GM12878 (cell line): ENCODE results near the gene EHD4. TPM values are rescaled to one million over a fixed set of nuclear protein-coding genes. Genes with fewer than 3 reads are reported as not detected.

Experiments used
- ATAC-seq: fragments of 200-7000 bp; cut with Tn5 transposase; 3 replicates; pipeline ENCODE4 v1.9.1; 2020; ENCODE audit warnings: mild to moderate bottlenecking, moderate library complexity
- BruUV-seq: library from RNA; stranded (reverse); fragments of 400-500 nt; replicated peaks from 2 replicates; lab custom pipeline; 2021; lab: Mats Ljungman, UMichigan
- CTCF ChIA-PET: fragments of 300-600 bp; sonication (Branson Sonifier 250); formaldehyde crosslinking; extraction: SDS; loops from one replicate; lab custom pipeline; 2021; ENCODE audit warnings: inconsistent platforms; lab: Yijun Ruan, JAX
- POLR2A ChIA-PET: fragments of 350-600 bp; formaldehyde crosslinking; extraction: SDS; loops from one replicate; lab custom pipeline; 2021; ENCODE audit warnings: inconsistent platforms; lab: Charles Lee
- RAD21 ChIA-PET: fragments of 300-600 bp; sonication (Branson Sonifier 250); formaldehyde crosslinking; loops from one replicate; lab custom pipeline; 2023; ENCODE audit warnings: antibody characterized with exemption; ENCODE audit not compliant: unreplicated experiment; lab: Charles Lee
- SMC1A ChIA-PET: fragments of 300-600 bp; sonication (Branson Sonifier 250); formaldehyde crosslinking; loops from one replicate; lab custom pipeline; 2023; ENCODE audit not compliant: unreplicated experiment, uncharacterized antibody; lab: Charles Lee
- DNase-seq: peaks from one replicate; pipeline ENCODE4 v3.0.0-alpha.2; 2011; ENCODE audit warnings: low read depth, low spot score
- FAIRE-seq: peaks from 3 replicates; lab custom pipeline; 2011; peaks lifted over from hg19 to GRCh38; lab: Jason Lieb, UNC
- H2AFZ ChIP-seq: 2 replicates; pipeline ENCODE4 v1.6.0; 2011; ENCODE audit warnings: low read depth, low read length, control low read depth; ENCODE audit not compliant: control insufficient read depth
- H3K27ac ChIP-seq: 2 replicates; pipeline ENCODE4 v1.5.1; 2011; ENCODE audit warnings: control low read depth; ENCODE audit not compliant: control insufficient read depth, insufficient read depth
- H3K27me3 ChIP-seq, 2 experiments: replicated peaks in 1 of 2; 2 replicates each; pipeline versions ENCODE4 v1.6.0 to v1.6.1; 2011; ENCODE audit warnings: low read length in 1 of 2; ENCODE audit not compliant: control insufficient read depth in 2 of 2, insufficient read depth in 2 of 2
- H3K36me3 ChIP-seq, 2 experiments: 2 replicates each; pipeline ENCODE4 v1.5.1; 2011; ENCODE audit warnings: low read length in 1 of 2; ENCODE audit not compliant: control insufficient read depth in 2 of 2, insufficient read depth in 2 of 2
- H3K4me1 ChIP-seq: 2 replicates; pipeline ENCODE4 v1.6.1; 2011; ENCODE audit warnings: mild to moderate bottlenecking, low read length, moderate library complexity, mixed read lengths; ENCODE audit not compliant: control insufficient read depth, insufficient read depth
- H3K4me2 ChIP-seq: 2 replicates; pipeline ENCODE4 v1.6.0; 2011; ENCODE audit warnings: control low read depth; ENCODE audit not compliant: control insufficient read depth, insufficient read depth
- H3K4me3 ChIP-seq: fragments of 200-600 bp; sonication (generic); 2 replicates; pipeline ENCODE4 v1.5.1; 2016
- H3K79me2 ChIP-seq: 2 replicates; pipeline ENCODE4 v1.6.0; 2011; ENCODE audit warnings: low read length; ENCODE audit not compliant: control insufficient read depth, insufficient read depth
- H3K9ac ChIP-seq: 2 replicates; pipeline ENCODE4 v1.8.0; 2011; ENCODE audit warnings: low read length, control low read depth, mixed read lengths; ENCODE audit not compliant: control insufficient read depth, insufficient read depth
- H3K9me3 ChIP-seq: replicated peaks from 3 replicates; pipeline ENCODE4 v1.5.1; 2011; ENCODE audit warnings: mild to moderate bottlenecking, low read length; ENCODE audit not compliant: control insufficient read depth, insufficient read depth
- H4K20me1 ChIP-seq: 2 replicates; pipeline ENCODE4 v1.6.0; 2011; ENCODE audit not compliant: control insufficient read depth, insufficient read depth
- BACH1 ChIP-seq: fragments of 450-650 bp; IDR thresholded peaks from 2 replicates; pipeline ENCODE4 v1.6.1; 2017; ENCODE audit warnings: mild to moderate bottlenecking, borderline replicate concordance
- BRCA1 ChIP-seq: IDR thresholded peaks from 2 replicates; pipeline ENCODE4 v1.6.1; 2011; ENCODE audit warnings: low read depth, low read length, improper control_type of control experiment
- CHD2 ChIP-seq: IDR thresholded peaks from 2 replicates; pipeline ENCODE4 v1.6.1; 2011; ENCODE audit warnings: low read depth, low read length, improper control_type of control experiment, borderline replicate concordance
- HDGF ChIP-seq: fragments of 450-650 bp; IDR thresholded peaks from 2 replicates; pipeline ENCODE4 v1.6.1; 2016; ENCODE audit warnings: antibody characterized with exemption
- LARP7 ChIP-seq: fragments of 450-650 bp; IDR thresholded peaks from 2 replicates; pipeline ENCODE4 v1.6.1; 2017; ENCODE audit warnings: mild to moderate bottlenecking
- MXI1 ChIP-seq: fragments of 150-350 bp; IDR thresholded peaks from 2 replicates; pipeline ENCODE4 v1.6.1; 2011; ENCODE audit warnings: low read depth, mild to moderate bottlenecking, inconsistent platforms, low read length, improper control_type of control experiment
- MYC ChIP-seq: IDR thresholded peaks from 2 replicates; pipeline ENCODE4 v1.6.1; 2011; ENCODE audit warnings: mild to moderate bottlenecking, low read length, moderate library complexity, inconsistent platforms; ENCODE audit not compliant: insufficient read depth, insufficient replicate concordance, insufficient read length, severe bottlenecking
- NBN ChIP-seq: fragments of 450-650 bp; IDR thresholded peaks from 2 replicates; pipeline ENCODE4 v1.6.1; 2016
- PAX5 ChIP-seq: IDR thresholded peaks from 2 replicates; pipeline ENCODE4 v1.6.1; 2011; ENCODE audit warnings: low read depth, low read length, borderline replicate concordance
- PAX8 ChIP-seq: fragments of 450-650 bp; IDR thresholded peaks from 2 replicates; pipeline ENCODE4 v1.6.1; 2017; ENCODE audit warnings: mild to moderate bottlenecking, moderate library complexity
- RUNX3 ChIP-seq: IDR thresholded peaks from 2 replicates; pipeline ENCODE4 v1.6.1; 2012; ENCODE audit warnings: low read length, inconsistent platforms
- STAT1 ChIP-seq: fragments of 450-650 bp; conservative IDR thresholded peaks from 2 replicates; pipeline ENCODE4 v1.6.1; 2014; ENCODE audit warnings: antibody characterized with exemption, mild to moderate bottlenecking
- ZNF24 ChIP-seq: fragments of 450-650 bp; IDR thresholded peaks from 2 replicates; pipeline ENCODE4 v1.6.1; 2017; ENCODE audit warnings: antibody characterized with exemption, mild to moderate bottlenecking
- WGBS: methylation state at CpG from one replicate; pipeline ENCODE4 v1.1.6; 2016; ENCODE audit warnings: low lambda C conversion rate; ENCODE audit not compliant: insufficient replicate concordance, insufficient coverage; ENCODE audit errors: missing lambda C conversion rate; 5-methylcytosine and 5-hydroxymethylcytosine counted together
- in situ Hi-C: fragments of 300-500 bp; cut with MboI; formaldehyde crosslinking; loops from 9 replicates; pipeline ENCODE4 v1.14.3; 2018; ENCODE audit warnings: mixed read lengths
- intact Hi-C: fragments of 100-400 bp; cut with micrococcal nuclease; formaldehyde crosslinking; loops from one replicate; pipeline ENCODE4 v1.14.2; 2022; ENCODE audit not compliant: unreplicated experiment
- polyA plus RNA-seq, 11 experiments: library from polyadenylated mRNA; depleted of rRNA in 4 of 11; unstranded in 6 of 11; stranded (reverse) in 5 of 11; fragments of >200 nt; fragmentation: Nextera tagmentation in 4 of 11; fragmentation: Illumina TruSeq in 1 of 11; extraction: Ambion mirVana in 4 of 11; extraction: Trizol in 1 of 11; gene quantifications; 1 replicate in 1 of 11; 2 replicates in 10 of 11; pipeline versions ENCODE4 v1.2.1 to v1.2.3, GENCODE V29; 2011 to 2016; ENCODE audit warnings: inconsistent platforms in 2 of 11, missing spikeins in 2 of 11, low read depth in 1 of 11
- total RNA-seq, 4 experiments: library from RNA; depleted of rRNA in 3 of 4; stranded (reverse); fragments of >200 nt in 3 of 4; fragmentation: Illumina TruSeq in 1 of 4; extraction: Trizol in 1 of 4; gene quantifications; 2 replicates each; pipeline versions ENCODE4 v1.2.1 to v1.2.3, GENCODE V29; 2013 to 2021
- TF ChIP-seq, protein P1 (sequence below): IDR thresholded peaks from 2 replicates; pipeline ENCODE4 v1.6.1; 2011; ENCODE audit warnings: borderline replicate concordance, low read depth, mild to moderate bottlenecking, moderate library complexity, mixed read lengths, low read length; ENCODE audit not compliant: insufficient read depth; ENCODE audit errors: extremely low read length
- TF ChIP-seq, protein P2 (sequence below): fragments of 450-650 bp; IDR thresholded peaks from 2 replicates; pipeline ENCODE4 v1.6.1; 2018; ENCODE audit warnings: borderline replicate concordance, mild to moderate bottlenecking; ENCODE audit not compliant: partially characterized antibody
- TF ChIP-seq, protein P3 (sequence below): fragments of 450-650 bp; IDR thresholded peaks from 2 replicates; pipeline ENCODE4 v1.6.1; 2018; ENCODE audit warnings: mild to moderate bottlenecking, low read depth, moderate library complexity; ENCODE audit not compliant: partially characterized antibody

The EHD4 gene
- total and polyA plus RNA-seq, 10 of the 15 experiments (the other 5 are each of a cell fraction or from before 2014, with no cell fraction given) = 4.2 to 62.9 (median 44.7) TPM

DNA sequence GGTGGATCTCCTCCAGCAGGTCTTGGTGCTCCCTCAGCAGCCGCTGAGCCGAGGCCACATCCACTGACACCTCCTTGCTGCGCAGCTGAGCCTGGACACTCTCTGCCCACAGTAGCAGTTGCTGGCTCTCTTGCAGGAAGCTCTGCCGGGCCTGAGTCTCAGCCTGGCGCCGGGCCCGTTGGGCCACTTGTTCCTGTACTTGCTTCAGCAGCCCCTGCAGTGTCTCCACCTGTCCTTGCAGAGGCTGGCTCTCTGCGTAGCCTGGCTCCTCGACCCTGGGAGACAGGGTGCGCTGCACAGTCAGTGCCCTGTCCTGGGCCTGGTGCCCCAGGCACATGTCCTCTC is 94.0 kb downstream of the EHD4 start:
- ATAC-seq = no peak
- no peaks in the 10 kb centered on the region for H3K9me3 ChIP-seq
- no peak overlapping the region for H3K9ac ChIP-seq
- H3K4me2 ChIP-seq = no peak overlapping the region
- H3K27ac ChIP-seq = no peak overlapping the region
- RAD21 ChIA-PET = no interaction called here
- CTCF ChIA-PET = interaction anchor here (0.7 kb wide), 1 partner anchor 26 kb away, joined by 4 read pairs; no protein-coding TSS in a partner anchor
- no peak for FAIRE-seq
- H3K4me3 ChIP-seq = no peak overlapping the region
- H3K4me1 ChIP-seq = no peaks in the 10 kb centered on the region
- H2AFZ ChIP-seq = no peak overlapping the region
- no peaks in the 10 kb centered on the region for H3K36me3 ChIP-seq
- H4K20me1 ChIP-seq = no peaks in the 10 kb centered on the region
- peaks cover 0 to 2% of the 10 kb centered on the region in 2 experiments; a peak in 2 of 4 replicates for H3K27me3 ChIP-seq
- TF ChIP-seq BRCA1 (no peak), NBN (no peak), MXI1 (no peak), PAX5 (no peak), PAX8 (no peak), LARP7 (no peak), RUNX3 (no peak), MYC (no peak), ZNF24 (no peak), BACH1 (no peak), CHD2 (no peak), STAT1 (no peak), HDGF (no peak)
- TF ChIP-seq, protein P1, sequence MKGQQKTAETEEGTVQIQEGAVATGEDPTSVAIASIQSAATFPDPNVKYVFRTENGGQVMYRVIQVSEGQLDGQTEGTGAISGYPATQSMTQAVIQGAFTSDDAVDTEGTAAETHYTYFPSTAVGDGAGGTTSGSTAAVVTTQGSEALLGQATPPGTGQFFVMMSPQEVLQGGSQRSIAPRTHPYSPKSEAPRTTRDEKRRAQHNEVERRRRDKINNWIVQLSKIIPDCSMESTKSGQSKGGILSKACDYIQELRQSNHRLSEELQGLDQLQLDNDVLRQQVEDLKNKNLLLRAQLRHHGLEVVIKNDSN = no peak
- TF ChIP-seq, protein P2, sequence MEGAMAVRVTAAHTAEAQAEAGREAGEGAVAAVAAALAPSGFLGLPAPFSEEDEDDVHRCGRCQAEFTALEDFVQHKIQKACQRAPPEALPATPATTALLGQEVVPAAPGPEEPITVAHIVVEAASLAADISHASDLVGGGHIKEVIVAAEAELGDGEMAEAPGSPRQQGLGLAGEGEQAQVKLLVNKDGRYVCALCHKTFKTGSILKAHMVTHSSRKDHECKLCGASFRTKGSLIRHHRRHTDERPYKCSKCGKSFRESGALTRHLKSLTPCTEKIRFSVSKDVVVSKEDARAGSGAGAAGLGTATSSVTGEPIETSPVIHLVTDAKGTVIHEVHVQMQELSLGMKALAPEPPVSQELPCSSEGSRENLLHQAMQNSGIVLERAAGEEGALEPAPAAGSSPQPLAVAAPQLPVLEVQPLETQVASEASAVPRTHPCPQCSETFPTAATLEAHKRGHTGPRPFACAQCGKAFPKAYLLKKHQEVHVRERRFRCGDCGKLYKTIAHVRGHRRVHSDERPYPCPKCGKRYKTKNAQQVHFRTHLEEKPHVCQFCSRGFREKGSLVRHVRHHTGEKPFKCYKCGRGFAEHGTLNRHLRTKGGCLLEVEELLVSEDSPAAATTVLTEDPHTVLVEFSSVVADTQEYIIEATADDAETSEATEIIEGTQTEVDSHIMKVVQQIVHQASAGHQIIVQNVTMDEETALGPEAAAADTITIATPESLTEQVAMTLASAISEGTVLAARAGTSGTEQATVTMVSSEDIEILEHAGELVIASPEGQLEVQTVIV = no peak
- TF ChIP-seq, protein P3, sequence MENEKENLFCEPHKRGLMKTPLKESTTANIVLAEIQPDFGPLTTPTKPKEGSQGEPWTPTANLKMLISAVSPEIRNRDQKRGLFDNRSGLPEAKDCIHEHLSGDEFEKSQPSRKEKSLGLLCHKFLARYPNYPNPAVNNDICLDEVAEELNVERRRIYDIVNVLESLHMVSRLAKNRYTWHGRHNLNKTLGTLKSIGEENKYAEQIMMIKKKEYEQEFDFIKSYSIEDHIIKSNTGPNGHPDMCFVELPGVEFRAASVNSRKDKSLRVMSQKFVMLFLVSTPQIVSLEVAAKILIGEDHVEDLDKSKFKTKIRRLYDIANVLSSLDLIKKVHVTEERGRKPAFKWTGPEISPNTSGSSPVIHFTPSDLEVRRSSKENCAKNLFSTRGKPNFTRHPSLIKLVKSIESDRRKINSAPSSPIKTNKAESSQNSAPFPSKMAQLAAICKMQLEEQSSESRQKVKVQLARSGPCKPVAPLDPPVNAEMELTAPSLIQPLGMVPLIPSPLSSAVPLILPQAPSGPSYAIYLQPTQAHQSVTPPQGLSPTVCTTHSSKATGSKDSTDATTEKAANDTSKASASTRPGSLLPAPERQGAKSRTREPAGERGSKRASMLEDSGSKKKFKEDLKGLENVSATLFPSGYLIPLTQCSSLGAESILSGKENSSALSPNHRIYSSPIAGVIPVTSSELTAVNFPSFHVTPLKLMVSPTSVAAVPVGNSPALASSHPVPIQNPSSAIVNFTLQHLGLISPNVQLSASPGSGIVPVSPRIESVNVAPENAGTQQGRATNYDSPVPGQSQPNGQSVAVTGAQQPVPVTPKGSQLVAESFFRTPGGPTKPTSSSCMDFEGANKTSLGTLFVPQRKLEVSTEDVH = no peak
- in situ Hi-C loops = no loop called here
- BruUV-seq = no TSS peak
- SMC1A ChIA-PET = no interaction called here
- intact Hi-C loops = no loop called here
- DNase-seq = no peak
- WGBS = 56% methylated on average over 10 of the region's 10 CpGs
- H3K79me2 ChIP-seq = no peaks in the 10 kb centered on the region
- POLR2A ChIA-PET = interaction anchor here (0.6 kb wide), 1 partner anchor 11 kb away, joined by 4 read pairs; no protein-coding TSS in a partner anchor
